Rectal smooth muscle tissue (tissue), 1 donor: ENCODE data around the gene MFNG.
A peak's percentile ranks its signal among the peaks of the same experiment; 100 is the strongest.
"Not testable (repeated sequence)": the region's sequence is repeated elsewhere in the genome, so short reads cannot be mapped to it uniquely, and the experiment has no call there.

Source experiments
- H3K27ac ChIP-seq: one replicate; pipeline ENCODE4 v1.7.0; 2013; ENCODE audit warnings: low read depth, low read length, inconsistent platforms
- H3K27me3 ChIP-seq: one replicate; pipeline ENCODE4 v1.7.0; 2013; ENCODE audit warnings: low read length; ENCODE audit not compliant: control insufficient read depth, insufficient read depth
- H3K36me3 ChIP-seq: one replicate; pipeline ENCODE4 v1.7.0; 2013; ENCODE audit warnings: low read length; ENCODE audit not compliant: control insufficient read depth, insufficient read depth
- H3K4me1 ChIP-seq: one replicate; pipeline ENCODE4 v1.7.0; 2013; ENCODE audit warnings: low read length; ENCODE audit not compliant: control insufficient read depth, insufficient read depth
- H3K4me3 ChIP-seq: one replicate; pipeline ENCODE4 v1.7.0; 2013; ENCODE audit warnings: low read length
- H3K9ac ChIP-seq: one replicate; pipeline ENCODE4 v1.7.0; 2013; ENCODE audit warnings: low read length

Gene MFNG, protein sequence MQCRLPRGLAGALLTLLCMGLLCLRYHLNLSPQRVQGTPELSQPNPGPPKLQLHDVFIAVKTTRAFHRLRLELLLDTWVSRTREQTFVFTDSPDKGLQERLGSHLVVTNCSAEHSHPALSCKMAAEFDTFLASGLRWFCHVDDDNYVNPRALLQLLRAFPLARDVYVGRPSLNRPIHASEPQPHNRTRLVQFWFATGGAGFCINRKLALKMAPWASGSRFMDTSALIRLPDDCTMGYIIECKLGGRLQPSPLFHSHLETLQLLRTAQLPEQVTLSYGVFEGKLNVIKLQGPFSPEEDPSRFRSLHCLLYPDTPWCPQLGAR

DNA sequence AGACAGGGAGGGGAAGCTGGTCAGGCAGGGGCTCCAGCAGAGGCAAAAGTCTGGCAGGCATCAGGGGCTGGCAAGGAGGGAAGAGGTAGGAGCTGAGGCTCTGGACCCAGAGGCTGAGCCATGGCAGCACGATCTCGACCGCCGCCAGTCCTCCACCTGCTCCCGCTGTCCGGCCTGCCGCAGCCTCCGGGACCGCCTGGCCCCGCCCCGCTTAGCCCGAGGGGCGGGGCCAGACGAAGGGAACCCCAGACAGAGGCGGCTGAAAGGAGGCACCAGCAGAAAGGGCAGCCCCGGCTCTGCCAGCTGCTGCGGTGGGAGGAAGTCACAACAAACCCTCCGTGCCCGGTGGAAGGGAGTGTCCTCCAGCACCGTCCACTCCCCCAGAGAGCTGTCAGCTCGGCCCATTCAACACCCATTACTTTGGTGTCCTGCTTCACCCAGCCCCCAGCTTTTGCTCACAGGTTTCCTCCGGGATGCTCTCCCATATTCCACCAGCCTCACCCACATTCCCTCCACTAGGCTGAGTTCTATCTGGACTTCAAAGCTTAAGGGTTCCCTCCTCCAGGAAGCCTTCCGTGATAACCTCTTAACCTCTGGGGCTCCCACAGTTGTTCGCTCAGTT is at the start of gene MFNG:
TSS of gene MFNG (minus strand) at position 161 of the 622 bp plus-strand sequence. CDS start 207 bp downstream, outside the sequence.
- peak within 1 kb of the TSS; percentile 57 for H3K9ac ChIP-seq
- no peaks in the 10 kb centered on the region for H3K36me3 ChIP-seq
- H3K4me3 ChIP-seq = peak within 1 kb of the TSS; percentile 60
- no peaks in the 10 kb centered on the region for H3K27me3 ChIP-seq
- H3K4me1 ChIP-seq = no peaks in the 10 kb centered on the region
- H3K27ac ChIP-seq = no peak within 1 kb of the TSS

DNA sequence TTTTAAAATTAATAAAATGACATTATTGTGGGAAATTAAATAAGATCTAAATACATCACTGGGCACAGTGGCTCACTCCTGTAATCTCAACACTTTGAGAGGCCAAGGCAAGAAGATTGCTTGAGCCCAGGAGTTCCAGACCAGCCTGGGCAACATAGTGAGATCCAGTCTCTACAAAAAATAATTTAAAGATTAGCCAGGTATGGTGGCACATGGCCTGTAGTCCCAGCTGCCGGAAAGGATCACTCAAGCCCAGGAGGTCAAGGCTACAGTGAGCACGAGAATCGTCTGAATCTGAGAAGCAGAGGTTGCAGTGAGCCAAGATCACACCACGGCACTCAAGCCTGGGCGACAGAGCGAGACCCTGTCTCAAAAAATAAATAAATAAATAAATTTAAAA is 49.0 kb upstream of the MFNG start:
- H3K4me3 ChIP-seq = no peak overlapping the region
- H3K9ac ChIP-seq = no peak overlapping the region
- no peaks in the 10 kb centered on the region for H3K36me3 ChIP-seq
- H3K4me1 ChIP-seq = no peaks in the 10 kb centered on the region
- no peaks in the 10 kb centered on the region for H3K27me3 ChIP-seq
- H3K27ac ChIP-seq = no peak overlapping the region

DNA sequence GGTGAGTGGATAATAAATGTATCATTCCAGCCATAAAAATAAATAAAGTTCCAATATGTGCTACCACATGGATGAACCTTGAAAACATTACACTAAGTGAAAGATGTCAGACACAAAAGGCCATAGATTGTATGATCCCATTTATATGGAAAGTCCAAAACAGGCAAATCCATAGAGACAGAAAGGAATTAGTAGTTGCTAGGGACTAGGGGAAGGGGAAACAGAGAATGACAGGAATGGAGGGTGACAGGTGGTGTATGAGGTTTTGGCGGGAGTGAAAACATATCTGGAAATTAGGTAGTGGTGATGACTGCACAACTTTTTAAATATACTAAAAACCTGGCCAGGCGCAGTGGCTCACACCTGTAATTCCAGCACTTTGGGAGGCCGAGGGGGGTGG is 48.3 kb upstream of the MFNG start:
- Histone ChIP-seq H3K27me3 (no peaks in the 10 kb centered on the region), H3K27ac (no peak overlapping the region)

DNA sequence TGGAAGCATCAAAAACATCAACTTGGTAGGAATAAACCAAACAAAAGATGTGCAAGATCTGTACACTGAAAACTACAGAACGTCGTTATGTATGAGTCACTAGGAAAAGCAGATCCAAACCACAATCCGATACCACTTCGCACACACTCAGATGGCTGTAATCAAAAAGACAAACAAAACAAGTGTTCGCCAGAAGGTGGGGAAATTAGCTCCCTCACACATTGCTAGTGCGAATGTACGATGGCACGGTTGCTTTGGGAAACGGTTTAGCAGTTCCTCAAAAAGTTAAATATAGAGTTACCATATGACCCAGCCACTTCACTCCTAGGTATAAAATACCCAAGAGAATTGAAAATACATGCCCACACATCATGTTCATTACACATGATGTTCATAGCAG is 47.8 kb upstream of the MFNG start:
- no peak overlapping the region for H3K9ac ChIP-seq
- H3K4me3 ChIP-seq = no peak overlapping the region
- H3K36me3 ChIP-seq = no peaks in the 10 kb centered on the region
- H3K27ac ChIP-seq = no peak overlapping the region
- H3K27me3 ChIP-seq = no peaks in the 10 kb centered on the region
- H3K4me1 ChIP-seq = no peaks in the 10 kb centered on the region

More for the DNA sequence above, 48.3 kb upstream of the MFNG start:
- H3K4me3 ChIP-seq = no peak overlapping the region
- no peak overlapping the region for H3K9ac ChIP-seq
- no peaks in the 10 kb centered on the region for H3K36me3 ChIP-seq
- no peaks in the 10 kb centered on the region for H3K4me1 ChIP-seq

DNA sequence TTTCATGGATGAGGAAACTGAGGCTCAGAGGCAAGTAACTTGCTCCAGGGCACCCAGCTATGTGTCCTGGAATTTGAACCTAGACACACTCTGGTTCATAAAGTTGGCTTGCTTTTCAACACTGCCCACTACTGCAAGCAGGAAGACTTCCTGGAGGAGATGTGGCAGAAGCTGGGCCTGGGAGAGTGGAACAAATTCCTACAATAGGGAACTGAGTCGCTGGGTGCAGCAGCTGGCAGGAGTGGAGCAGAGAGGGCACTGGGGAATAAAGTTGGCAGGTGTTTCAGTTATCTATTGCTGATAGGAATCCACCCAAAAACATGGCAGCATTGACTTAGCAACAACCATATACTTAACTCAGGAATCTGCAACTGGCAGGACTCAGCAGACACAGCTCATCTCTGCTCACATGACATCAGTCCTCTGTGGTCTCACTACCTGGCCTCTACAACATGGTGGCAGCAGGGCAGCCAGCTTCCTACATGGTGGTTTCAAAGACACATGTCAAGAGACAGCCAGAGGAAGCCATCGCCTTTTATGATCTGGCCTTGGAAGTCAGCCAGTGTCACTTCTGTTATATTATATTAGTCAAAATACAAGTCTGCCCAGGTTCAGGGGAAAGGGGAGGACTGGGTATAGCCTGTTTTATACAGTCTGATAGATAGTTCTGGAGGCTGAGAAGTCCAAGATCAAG is 43.6 kb upstream of the MFNG start:
- H3K36me3 ChIP-seq = no peaks in the 10 kb centered on the region
- no peak overlapping the region for H3K4me3 ChIP-seq
- H3K27me3 ChIP-seq = no peaks in the 10 kb centered on the region
- H3K9ac ChIP-seq = no peak overlapping the region
- no peaks in the 10 kb centered on the region for H3K4me1 ChIP-seq
- H3K27ac ChIP-seq = no peak overlapping the region

DNA sequence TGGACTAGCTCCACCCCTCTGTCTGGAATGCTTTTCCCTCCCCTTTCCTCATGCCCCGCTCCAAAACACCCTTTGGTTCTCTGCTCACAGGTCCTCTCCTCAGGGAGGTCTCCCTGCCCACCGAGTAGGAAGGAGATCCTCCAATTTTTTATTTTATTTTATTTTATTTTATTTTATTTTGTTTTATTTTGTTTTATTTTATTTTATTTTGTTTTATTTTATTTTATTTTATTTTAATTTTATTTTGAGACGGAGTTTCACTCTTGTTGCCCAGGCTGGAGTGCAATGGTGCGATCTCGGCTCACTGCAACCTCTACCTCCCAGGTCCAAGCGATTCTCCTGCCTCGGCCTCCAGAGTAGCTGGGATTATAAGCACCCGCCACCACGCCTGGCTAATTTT is 41.8 kb upstream of the MFNG start:
- H3K9ac ChIP-seq, H3K27me3 ChIP-seq, H3K27ac ChIP-seq, H3K4me1 ChIP-seq, H3K36me3 ChIP-seq, H3K4me3 ChIP-seq: not testable (repeated sequence)

DNA sequence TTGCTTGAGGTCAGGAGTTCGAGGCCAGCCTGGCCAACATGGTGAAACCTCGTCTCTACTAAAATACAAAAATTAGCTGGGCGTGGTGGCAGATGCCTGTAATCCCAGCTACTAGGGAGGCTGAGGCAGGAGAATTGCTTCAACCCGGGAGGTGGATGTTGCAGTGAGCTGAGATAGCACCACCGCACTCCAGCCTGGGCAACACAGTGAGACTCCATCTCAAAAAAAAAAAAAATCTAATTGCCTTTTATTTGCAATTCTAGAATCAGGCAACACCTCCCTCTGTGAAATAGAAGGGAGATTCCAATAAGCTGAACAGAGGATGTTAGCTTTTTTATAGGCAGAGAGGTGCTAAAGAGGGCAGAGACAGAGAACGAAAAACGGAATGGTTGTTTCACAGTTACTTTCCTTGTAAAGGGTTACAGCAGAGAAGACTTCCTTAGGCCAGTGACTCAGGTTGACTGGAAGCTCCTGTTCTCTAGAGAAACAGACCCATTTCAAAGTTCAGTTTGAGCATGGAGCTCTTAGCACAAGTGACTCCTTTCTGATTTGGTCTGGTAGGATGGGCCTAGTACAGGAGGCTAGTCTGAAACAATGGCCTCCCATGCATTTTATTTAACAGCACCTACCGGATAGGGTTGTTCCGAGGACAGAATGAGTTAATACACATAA is 41.0 kb upstream of the MFNG start:
- not testable (repeated sequence) for H3K27ac ChIP-seq, H3K36me3 ChIP-seq, H3K27me3 ChIP-seq, H3K4me1 ChIP-seq, H3K9ac ChIP-seq, H3K4me3 ChIP-seq

DNA sequence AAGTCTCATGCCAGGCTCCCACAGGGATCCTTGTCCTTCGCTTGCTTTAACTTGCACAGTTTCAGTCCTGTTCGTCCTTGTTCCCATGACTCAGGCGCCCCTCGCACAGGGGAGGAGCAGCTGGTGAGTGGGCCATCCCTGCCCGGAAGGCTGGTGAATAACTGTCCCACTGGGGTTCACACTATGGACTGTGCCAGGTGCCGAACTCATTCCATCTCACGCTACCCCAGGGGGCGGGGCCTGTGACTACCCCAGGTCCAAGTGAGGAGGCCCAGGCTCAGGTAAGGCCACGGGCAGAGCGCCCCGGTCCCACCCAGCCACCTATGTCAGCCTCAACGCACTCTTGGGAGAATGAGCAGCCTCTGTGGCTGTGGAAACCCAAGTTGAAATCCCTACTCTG is 40.2 kb upstream of the MFNG start:
- H3K4me1 ChIP-seq = no peaks in the 10 kb centered on the region
- no peak overlapping the region for H3K9ac ChIP-seq
- no peaks in the 10 kb centered on the region for H3K27me3 ChIP-seq
- H3K36me3 ChIP-seq = no peaks in the 10 kb centered on the region
- H3K4me3 ChIP-seq = no peak overlapping the region
- no peak overlapping the region for H3K27ac ChIP-seq

DNA sequence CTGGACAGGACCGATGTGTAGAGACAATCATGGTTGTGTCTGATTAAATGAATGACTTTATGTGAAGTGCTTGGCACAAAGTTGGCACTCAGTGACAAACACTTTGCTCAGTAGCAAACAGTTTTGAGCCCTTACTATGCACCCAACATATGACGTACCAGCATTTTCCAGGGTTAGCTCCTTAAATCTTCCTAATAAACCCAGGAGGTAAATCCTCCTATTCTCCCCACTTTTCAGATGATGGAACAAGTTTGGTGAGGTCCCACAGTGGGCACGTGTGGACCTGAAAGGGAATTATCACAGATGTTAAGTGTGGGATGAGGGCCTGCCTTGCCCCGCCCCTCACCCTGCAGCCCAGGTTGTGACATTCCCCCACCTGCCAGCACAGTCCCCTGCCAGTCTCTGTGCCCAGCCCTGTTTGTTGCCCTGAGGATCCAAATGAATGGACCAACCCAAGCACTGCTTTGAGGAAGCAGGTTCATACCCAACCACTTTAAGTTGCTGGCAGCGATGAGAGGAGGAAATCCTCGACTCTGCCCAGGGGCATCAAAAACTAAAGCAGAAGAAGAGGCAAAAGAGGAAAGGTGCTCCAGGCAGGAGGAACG is 39.7 kb upstream of the MFNG start:
- no peaks in the 10 kb centered on the region for H3K4me1 ChIP-seq
- no peak overlapping the region for H3K27ac ChIP-seq
- no peak overlapping the region for H3K9ac ChIP-seq
- H3K4me3 ChIP-seq = no peak overlapping the region
- no peaks in the 10 kb centered on the region for H3K27me3 ChIP-seq
- H3K36me3 ChIP-seq = no peaks in the 10 kb centered on the region

DNA sequence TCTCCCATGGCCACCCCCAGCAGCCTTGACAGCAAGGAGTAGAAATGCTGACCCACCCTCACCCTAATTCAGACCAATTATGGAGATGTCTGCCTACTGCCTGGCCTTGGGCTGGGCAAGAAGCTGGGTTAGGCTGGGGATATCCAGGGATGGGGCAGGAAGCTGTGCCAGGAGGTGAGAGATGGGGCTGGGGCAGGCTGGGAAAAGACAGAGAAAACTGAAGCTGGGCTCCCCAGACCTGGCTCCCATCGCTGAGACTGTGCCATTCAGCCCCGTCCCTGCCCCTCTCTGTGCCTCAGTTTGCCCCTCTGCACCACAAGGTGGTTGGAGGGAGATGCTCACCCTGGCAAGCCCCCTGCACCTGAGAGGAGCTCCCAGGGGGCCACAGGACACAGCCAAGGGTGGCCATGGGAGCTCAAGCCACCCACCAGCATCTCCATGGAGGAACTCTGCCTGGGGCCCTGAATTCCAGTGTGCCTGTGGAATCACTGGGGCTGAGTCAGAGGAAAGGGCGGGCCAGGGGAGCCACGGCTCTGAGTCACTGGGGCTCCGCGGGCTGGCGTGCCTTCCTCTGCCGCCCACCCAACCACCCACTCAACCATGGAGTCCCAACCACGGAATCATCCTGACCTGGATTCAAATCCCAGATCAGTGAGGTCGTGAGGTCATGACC is 39.0 kb upstream of the MFNG start:
- Histone ChIP-seq H3K27ac (no peak overlapping the region), H3K4me1 (no peaks in the 10 kb centered on the region), H3K36me3 (no peaks in the 10 kb centered on the region), H3K27me3 (no peaks in the 10 kb centered on the region), H3K4me3 (no peak overlapping the region), H3K9ac (no peak overlapping the region)

DNA sequence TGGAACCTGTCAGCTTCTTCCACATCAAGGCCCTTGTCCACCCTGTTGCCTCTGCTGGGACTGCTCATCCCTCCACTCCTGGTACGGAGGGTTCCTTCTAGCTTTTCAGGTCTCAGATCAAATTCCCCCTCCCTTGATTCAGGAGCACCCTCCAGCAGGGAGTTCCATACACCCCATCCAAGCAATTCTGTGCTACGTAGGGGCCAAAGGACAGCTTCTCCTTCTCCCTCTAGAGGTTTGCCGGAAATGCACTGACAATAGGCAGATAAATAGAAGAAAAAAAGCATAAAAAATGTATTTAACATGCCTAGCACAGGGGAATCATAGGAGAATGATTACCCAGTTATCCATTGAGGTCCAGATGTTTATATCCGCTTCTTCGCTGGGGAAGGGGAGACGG is 36.3 kb upstream of the MFNG start:
- no peaks in the 10 kb centered on the region for H3K4me1 ChIP-seq
- H3K27ac ChIP-seq = no peak overlapping the region
- H3K9ac ChIP-seq = no peak overlapping the region
- H3K4me3 ChIP-seq = no peak overlapping the region
- H3K36me3 ChIP-seq = no peaks in the 10 kb centered on the region
- peaks cover 4% of the 10 kb centered on the region for H3K27me3 ChIP-seq
